ENCODE results near the gene ST3GAL5.

ST3GAL5 gene

DNA sequence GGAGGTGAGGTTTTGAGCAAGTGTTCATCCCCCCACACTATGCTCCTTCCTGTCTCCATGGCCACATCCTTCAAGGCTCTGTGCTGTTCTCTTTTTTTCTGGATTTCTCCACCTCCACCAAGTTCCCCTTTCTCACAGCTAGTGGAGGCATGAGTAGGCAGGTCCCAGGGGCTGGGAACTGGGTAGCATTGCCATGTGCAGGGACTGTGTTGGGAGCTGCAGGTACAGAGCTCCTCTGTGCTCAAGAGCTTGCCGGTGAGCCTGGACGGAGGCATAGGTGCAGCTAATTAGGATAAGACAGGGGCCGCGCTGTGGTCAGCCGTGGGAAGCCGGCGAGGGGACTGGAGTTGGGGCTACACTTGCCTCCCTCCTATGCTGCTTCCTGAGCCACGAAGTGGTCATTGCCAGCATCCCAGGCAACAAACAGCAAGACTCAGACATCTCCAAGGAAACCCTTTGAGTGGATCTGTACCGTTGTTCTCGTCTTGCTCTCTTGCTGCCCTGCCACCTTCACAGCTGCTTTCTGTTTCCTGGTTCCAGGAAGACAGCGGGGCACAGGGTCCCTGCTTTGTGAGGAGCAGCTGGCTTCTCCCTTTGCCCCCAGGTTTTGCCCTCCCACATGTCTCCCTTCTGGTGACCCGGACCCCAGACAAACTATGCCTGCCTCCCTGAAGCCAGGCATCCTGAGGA lies 98.1 kb downstream of the ST3GAL5 start:
- TF ChIP-seq LEF1 (IDR thresholded peaks at IDR 0.05; ENCODE audit: borderline replicate concordance): no peak
- TF ChIP-seq TARDBP (IDR thresholded peaks at IDR 0.05): no peak
- no peak for TF ChIP-seq PKNOX1 (IDR thresholded peaks at IDR 0.05)
- no peak for TF ChIP-seq ZNF384 (IDR thresholded peaks at IDR 0.05)
- no peak for TF ChIP-seq FOXA1 (IDR thresholded peaks at IDR 0.05)
- TF ChIP-seq ARNT (IDR thresholded peaks at IDR 0.05): no peak
- TF ChIP-seq L3MBTL2 (conservative IDR thresholded peaks at IDR 0.05): no peak
- no peak for TF ChIP-seq HDGF (IDR thresholded peaks at IDR 0.05; ENCODE audit: borderline replicate concordance)
- no peak for TF ChIP-seq FOXM1 (IDR thresholded peaks at IDR 0.05; ENCODE audit: borderline replicate concordance)
- no peak for DNase-seq (ENCODE audit: extremely low spot score)
- CTCF ChIA-PET: interaction anchor here (1.4 kb wide), 1 partner anchor 23 kb away, joined by 4 read pairs; no protein-coding TSS in a partner anchor
- POLR2A ChIA-PET: no interaction called here

- POLR2A ChIA-PET: no interaction called here
- no peak for DNase-seq (ENCODE audit: extremely low spot score)
- TF ChIP-seq BHLHE40 (IDR thresholded peaks at IDR 0.05; ENCODE audit: borderline replicate concordance) (no peak), SUZ12 (IDR thresholded peaks at IDR 0.05) (no peak)
- CTCF ChIA-PET: interaction anchor here (1.4 kb wide), 1 partner anchor 24 kb away, joined by 4 read pairs; no protein-coding TSS in a partner anchor
Measured at GRCh38 chr2:85790032-85790431, 98.8 kb downstream of the ST3GAL5 start.

DNA sequence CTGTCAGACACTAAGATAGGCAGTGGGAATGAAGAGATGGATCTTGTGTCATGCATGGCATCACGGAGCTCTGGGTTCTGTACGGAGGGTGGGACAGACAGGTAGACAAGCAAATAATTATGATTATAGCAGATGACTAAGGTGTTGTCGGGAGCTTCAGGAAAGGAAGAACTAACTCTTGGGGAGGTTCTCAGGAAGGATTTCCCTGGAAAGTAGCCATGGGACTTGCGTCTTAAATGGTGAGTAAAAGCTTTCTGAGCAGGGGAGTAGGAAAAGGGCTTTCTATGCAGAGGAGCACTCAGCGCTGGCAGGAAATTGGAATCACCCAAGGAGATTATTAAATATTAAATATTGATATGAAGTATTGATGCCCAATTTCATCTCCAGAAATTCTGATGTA lies 99.5 kb downstream of the ST3GAL5 start:
- ChIA-PET POLR2A (no interaction called here), CTCF (interaction anchor here (0.7 kb wide), 1 partner anchor 27 kb away, joined by 3 read pairs; no protein-coding TSS in a partner anchor)
- TF ChIP-seq ELF4 (IDR thresholded peaks at IDR 0.05) (no peak), SP1 (IDR thresholded peaks at IDR 0.05) (no peak), HDGF (IDR thresholded peaks at IDR 0.05; ENCODE audit: borderline replicate concordance) (no peak), NFRKB (IDR thresholded peaks at IDR 0.05) (no peak), FOXM1 (IDR thresholded peaks at IDR 0.05; ENCODE audit: borderline replicate concordance) (no peak), PKNOX1 (IDR thresholded peaks at IDR 0.05) (no peak), LEF1 (IDR thresholded peaks at IDR 0.05; ENCODE audit: borderline replicate concordance) (no peak), BHLHE40 (IDR thresholded peaks at IDR 0.05; ENCODE audit: borderline replicate concordance) (no peak), SUZ12 (IDR thresholded peaks at IDR 0.05) (no peak)
- DNase-seq (ENCODE audit: extremely low spot score): no peak

- CTCF ChIA-PET: no interaction called here
- DNase-seq (ENCODE audit: extremely low spot score): no peak
- TF ChIP-seq BHLHE40 (IDR thresholded peaks at IDR 0.05; ENCODE audit: borderline replicate concordance) (no peak), NFRKB (IDR thresholded peaks at IDR 0.05) (no peak), CTBP1 (IDR thresholded peaks at IDR 0.05; ENCODE audit: borderline replicate concordance) (no peak), ZNF384 (IDR thresholded peaks at IDR 0.05) (no peak), HDGF (IDR thresholded peaks at IDR 0.05; ENCODE audit: borderline replicate concordance) (no peak), FOXA1 (IDR thresholded peaks at IDR 0.05) (no peak), PKNOX1 (IDR thresholded peaks at IDR 0.05) (no peak), SP1 (IDR thresholded peaks at IDR 0.05) (no peak), TARDBP (IDR thresholded peaks at IDR 0.05) (no peak), FOXK2 (IDR thresholded peaks at IDR 0.05) (no peak), SUZ12 (IDR thresholded peaks at IDR 0.05) (no peak), ELF4 (IDR thresholded peaks at IDR 0.05) (no peak), FOXM1 (IDR thresholded peaks at IDR 0.05; ENCODE audit: borderline replicate concordance) (no peak), ARNT (IDR thresholded peaks at IDR 0.05) (no peak), LEF1 (IDR thresholded peaks at IDR 0.05; ENCODE audit: borderline replicate concordance) (no peak), L3MBTL2 (conservative IDR thresholded peaks at IDR 0.05) (no peak)
- POLR2A ChIA-PET: no interaction called here
Measured at GRCh38 chr2:85788603-85789002, 100.2 kb downstream of the ST3GAL5 start.

DNA sequence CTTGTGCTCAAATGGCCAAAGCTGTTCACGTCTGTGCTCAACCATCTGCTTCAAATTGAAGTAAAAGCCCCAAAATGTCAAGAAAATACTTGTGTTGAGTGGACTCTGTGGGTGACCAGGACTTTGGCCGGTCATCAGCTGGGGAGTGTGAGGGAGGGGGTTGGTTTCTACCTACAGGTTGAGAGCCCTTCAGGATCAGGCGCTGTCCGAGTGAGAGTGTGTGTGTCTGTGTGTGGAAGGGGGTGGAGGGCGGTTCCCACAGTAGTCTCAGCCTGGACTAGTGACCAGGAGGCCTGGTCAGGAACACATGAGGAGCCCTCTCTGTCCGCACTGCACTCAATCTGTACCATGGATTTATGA lies 100.8 kb downstream of the ST3GAL5 start:
- DNase-seq (ENCODE audit: extremely low spot score): no peak
- CTCF ChIA-PET: no interaction called here

GRCh38 chr2:85787282-85787980 lies 101.4 kb downstream of the ST3GAL5 start:
- ChIA-PET CTCF (no interaction called here), POLR2A (no interaction called here)
- no peak for DNase-seq (ENCODE audit: extremely low spot score)
- TF ChIP-seq PKNOX1 (IDR thresholded peaks at IDR 0.05) (no peak), BHLHE40 (IDR thresholded peaks at IDR 0.05; ENCODE audit: borderline replicate concordance) (no peak), TARDBP (IDR thresholded peaks at IDR 0.05) (no peak), ELF4 (IDR thresholded peaks at IDR 0.05) (no peak), FOXM1 (IDR thresholded peaks at IDR 0.05; ENCODE audit: borderline replicate concordance) (no peak), SUZ12 (IDR thresholded peaks at IDR 0.05) (no peak), L3MBTL2 (conservative IDR thresholded peaks at IDR 0.05) (no peak)

More for the DNA sequence above, 100.8 kb downstream of the ST3GAL5 start:
- no peak for TF ChIP-seq SUZ12 (IDR thresholded peaks at IDR 0.05)
- POLR2A ChIA-PET: no interaction called here

All from HEK293T (cell line).